Lung (tissue), 12 donors: Measurements from ENCODE around the gene RFPL2. TPM values are rescaled to one million over a fixed set of nuclear protein-coding genes. Genes with fewer than 3 reads are reported as not detected.

Experiments used
- ATAC-seq: fragments of 200-7000 bp; cut with Tn5 transposase; one replicate; pipeline ENCODE4 v1.9.1; 2020; ENCODE audit warnings: moderate number of reproducible peaks; ENCODE audit not compliant: insufficient read depth, low FRiP score
- DNase-seq, 3 donors: peaks; one replicate each; pipeline ENCODE4 v3.0.0-alpha.2; 2013 to 2017
- H3K27ac ChIP-seq, 2 donors: one replicate each; pipeline ENCODE4 v1.5.1; 2013; ENCODE audit warnings: mild to moderate bottlenecking in 2 of 2, moderate library complexity in 2 of 2, control low read depth in 1 of 2, inconsistent platforms in 1 of 2, low read depth in 1 of 2, low read length in 1 of 2
- H3K27me3 ChIP-seq, 3 donors: one replicate each; pipeline ENCODE4 v1.5.1; 2013; ENCODE audit warnings: low read length in 2 of 3; ENCODE audit not compliant: control insufficient read depth in 3 of 3, insufficient read depth in 3 of 3
- H3K36me3 ChIP-seq, 4 donors: one replicate each; pipeline ENCODE4 v1.5.1; 2013; ENCODE audit warnings: low read length in 4 of 4, mild to moderate bottlenecking in 1 of 4, moderate library complexity in 1 of 4; ENCODE audit not compliant: control insufficient read depth in 4 of 4, insufficient read depth in 4 of 4
- H3K4me1 ChIP-seq, 5 donors: one replicate each; pipeline ENCODE4 v1.5.1; 2013; ENCODE audit warnings: low read length in 5 of 5, mild to moderate bottlenecking in 2 of 5, moderate library complexity in 1 of 5; ENCODE audit not compliant: control insufficient read depth in 5 of 5, insufficient read depth in 5 of 5
- H3K4me3 ChIP-seq: one replicate; pipeline ENCODE4 v1.5.1; 2013; ENCODE audit warnings: mild to moderate bottlenecking, control low read depth, moderate library complexity
- H3K9ac ChIP-seq, 2 donors: one replicate each; pipeline ENCODE4 v1.5.1; 2013; ENCODE audit warnings: low read length in 2 of 2, control low read depth in 1 of 2; ENCODE audit not compliant: insufficient read depth in 1 of 2
- H3K9me3 ChIP-seq, 4 donors: one replicate each; pipeline ENCODE4 v1.5.1; 2013; ENCODE audit warnings: low read length in 3 of 4, mild to moderate bottlenecking in 1 of 4, moderate library complexity in 1 of 4; ENCODE audit not compliant: control insufficient read depth in 4 of 4, insufficient read depth in 3 of 4
- CTCF ChIP-seq: IDR thresholded peaks from 2 replicates; pipeline ENCODE4 v1.5.1; 2012; ENCODE audit warnings: mild to moderate bottlenecking; ENCODE audit errors: control extremely low read depth, extremely low read depth
- WGBS, 2 donors: extraction: QIAGEN DNeasy Blood & Tissue Kit; methylation state at CpG; one replicate each; pipeline ENCODE4 v1.1.7; 2013; 5-methylcytosine and 5-hydroxymethylcytosine counted together
- polyA plus RNA-seq, 2 donors: library from polyadenylated mRNA; stranded (reverse); fragments of 200-250 nt; gene quantifications; one replicate each; pipeline ENCODE4 v1.2.1, GENCODE V29; 2013
- total RNA-seq, 2 donors: library from RNA; depleted of rRNA in 1 of 2; stranded (reverse); fragments of >200 nt in 1 of 2; gene quantifications; one replicate each; pipeline ENCODE4 v1.2.1, GENCODE V29; 2014 to 2021
- donor health status: control.
- donor health status: control.
- donor health status: Bipolar disorder and iron deficiency.
- donor health status: healthy.
- donor health status: DM: yes; HTN: yes; CAD: no.

RFPL2 gene
- total and polyA plus RNA-seq, 4 donors: 0.10 TPM; not detected in 3

GRCh38 chr22:32185821-32186220, 19.1 kb downstream of the RFPL2 start:
- H3K4me1 ChIP-seq: no peaks in the 10 kb centered on the region
- H3K4me3 ChIP-seq: no peak overlapping the region
- H3K36me3 ChIP-seq: no peaks in the 10 kb centered on the region
- WGBS, 2 donors: 84 to 93% methylated on average over 3 of the region's 3 CpGs
- ATAC-seq: no peak
- H3K27ac ChIP-seq: no peak overlapping the region
- H3K9me3 ChIP-seq: peaks cover 0 to 1% (median 0%) of the 10 kb centered on the region in 4 donors
- no peak for DNase-seq
- H3K27me3 ChIP-seq: peaks cover 0 to 6% (median 0%) of the 10 kb centered on the region in 3 donors
- H3K9ac ChIP-seq: no peak overlapping the region
- TF ChIP-seq CTCF: no peak

DNA sequence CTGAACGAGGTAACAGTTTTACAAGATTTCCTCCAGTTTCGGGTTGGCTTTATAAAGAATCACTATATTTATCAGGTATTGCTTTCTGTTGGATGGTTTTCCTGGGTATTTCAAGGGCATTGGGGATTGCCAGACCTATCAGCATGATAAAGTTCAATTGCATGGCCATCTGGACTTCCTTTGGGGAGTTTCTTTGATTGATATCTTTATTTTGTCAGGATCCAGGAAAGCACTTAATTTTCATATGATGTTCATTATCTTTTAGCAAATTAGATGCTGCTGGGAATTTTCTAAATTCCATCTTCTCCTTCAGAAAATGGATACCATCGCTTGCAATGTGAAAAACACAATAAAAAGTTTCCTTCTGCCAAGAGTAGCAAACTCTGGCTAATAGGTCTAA, 21.2 kb downstream of the RFPL2 start:
- Histone ChIP-seq H3K4me3 (no peak overlapping the region), H3K27me3 (peaks cover 0 to 14% (median 5%) of the 10 kb centered on the region in 3 donors), H3K27ac (no peak overlapping the region), H3K9me3 (peaks cover 0 to 3% (median 0%) of the 10 kb centered on the region in 4 donors), H3K4me1 (no peaks in the 10 kb centered on the region), H3K36me3 (no peaks in the 10 kb centered on the region), H3K9ac (no peak overlapping the region)
- 80 to 90% methylated on average over 3 of the region's 3 CpGs for WGBS, 2 donors
- ATAC-seq (no peak), DNase-seq (no peak)
- no peak for TF ChIP-seq CTCF

- WGBS, 2 donors: 77 to 84% methylated on average over 6 of the region's 6 CpGs
These were observed 23.8 kb downstream of the RFPL2 start for GRCh38 chr22:32181043-32181442.

More at GRCh38 chr22:32181043-32181442, 23.8 kb downstream of the RFPL2 start:
- no peak for ATAC-seq
- peaks cover 1 to 29% (median 8%) of the 10 kb centered on the region in 3 donors for H3K27me3 ChIP-seq
- H3K36me3 ChIP-seq: no peaks in the 10 kb centered on the region
- peaks cover 0 to 14% (median 0%) of the 10 kb centered on the region in 4 donors for H3K9me3 ChIP-seq
- H3K9ac ChIP-seq: no peak overlapping the region
- no peak overlapping the region for H3K27ac ChIP-seq
- H3K4me3 ChIP-seq: no peak overlapping the region
- H3K4me1 ChIP-seq: peaks cover 0 to 1% (median 0%) of the 10 kb centered on the region in 5 donors
- no peak for DNase-seq
- TF ChIP-seq CTCF: no peak
